HG02571 (cell line): ENCODE results near the gene PSG5.
"Not testable (repeated sequence)": the region's sequence is repeated elsewhere in the genome, so short reads cannot be mapped to it uniquely, and the experiment has no call there.

Experiments
- ATAC-seq: cut with Tn5 transposase; IDR thresholded peaks from one replicate; pipeline ENCODE4 v1.9.1; 2021; ENCODE audit warnings: mild to moderate bottlenecking, moderate library complexity; ENCODE audit not compliant: unreplicated experiment

PSG5 gene

GRCh38 chr19:43188092-43188491 is 1.8 kb upstream of the PSG5 start:
- not testable (repeated sequence) for ATAC-seq

DNA sequence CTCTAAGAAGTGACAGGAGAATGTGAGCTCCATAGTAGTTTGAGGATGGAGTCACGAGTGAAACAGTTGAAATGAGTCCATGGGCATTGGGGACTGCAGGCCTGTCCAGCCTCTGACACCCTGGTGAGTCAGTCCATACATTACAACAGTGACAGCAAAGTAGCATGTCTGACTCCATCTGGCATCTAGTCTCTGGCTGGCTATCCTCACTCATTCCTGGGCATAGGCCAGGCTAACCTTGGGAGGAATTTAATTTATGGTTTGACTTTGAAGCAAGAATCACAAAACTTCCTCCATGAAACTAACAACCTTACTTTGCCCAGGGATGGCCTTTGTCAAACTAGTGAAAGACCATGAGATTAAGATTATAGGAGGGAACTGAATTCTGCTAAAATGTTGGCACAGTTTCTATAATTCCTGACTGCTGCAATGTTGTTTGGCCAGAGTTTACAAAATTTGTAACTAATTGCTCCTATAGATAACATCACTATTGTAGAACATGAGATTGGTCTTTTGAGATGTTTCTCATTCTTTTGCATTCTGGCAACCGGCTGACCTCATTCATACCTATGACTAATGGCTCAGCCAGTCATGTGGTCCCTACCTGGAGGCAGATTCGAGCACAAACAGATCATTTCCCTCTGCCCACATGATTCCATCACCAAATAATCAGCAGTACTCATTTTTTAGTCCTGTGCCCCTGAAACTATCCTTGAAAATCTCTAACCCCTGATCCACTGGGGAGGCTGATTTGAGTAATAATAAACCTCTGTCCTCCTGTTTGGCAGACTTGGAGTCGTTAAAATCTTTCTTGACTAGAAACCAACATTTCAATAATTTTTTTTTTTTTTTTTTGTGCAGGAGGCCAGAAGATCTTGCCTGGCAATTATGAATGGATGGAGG is 4.2 kb downstream of the PSG5 start:
- not testable (repeated sequence) for ATAC-seq

- ATAC-seq: not testable (repeated sequence)
Measured at GRCh38 chr19:43179569-43180147, 6.7 kb downstream of the PSG5 start.

DNA sequence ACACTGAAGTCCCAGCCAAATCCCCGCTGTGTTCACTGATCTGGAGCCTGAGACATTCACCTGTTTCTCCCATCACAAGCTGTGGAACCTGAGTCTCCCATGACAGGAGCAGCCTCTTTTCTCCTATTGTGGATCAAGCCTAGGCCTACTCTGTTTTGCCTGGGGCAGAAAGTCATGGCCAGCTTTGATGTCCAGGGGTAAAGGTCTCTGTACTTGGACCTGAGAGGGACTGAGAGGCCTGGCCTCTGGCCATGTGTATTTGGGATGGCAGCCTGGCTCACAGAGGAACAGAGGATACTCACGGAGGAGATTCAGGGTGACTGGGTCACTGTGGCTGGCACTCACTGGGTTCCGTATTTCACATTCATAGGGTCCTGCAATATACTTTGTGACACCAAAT is 7.8 kb downstream of the PSG5 start:
- ATAC-seq: not testable (repeated sequence)

DNA sequence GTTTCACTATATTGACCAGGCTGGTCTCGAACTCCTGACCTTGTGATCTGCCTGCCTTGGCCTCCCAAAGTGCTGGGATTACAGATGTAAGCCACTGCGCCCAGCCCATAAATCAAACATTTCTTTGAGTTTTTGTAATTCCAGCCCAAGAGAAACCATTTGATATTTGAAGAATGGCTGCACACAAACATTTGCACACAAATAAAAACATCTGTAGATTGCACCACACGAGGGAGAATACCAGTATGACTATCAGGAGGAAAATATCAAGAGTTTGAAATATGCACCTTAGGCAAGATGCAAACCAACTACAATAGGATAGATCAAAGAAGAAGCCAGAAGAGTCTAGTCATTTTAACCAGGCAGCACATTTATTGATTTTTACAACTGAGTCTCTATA is 20.4 kb downstream of the PSG5 start:
- ATAC-seq: not testable (repeated sequence)

- ATAC-seq: not testable (repeated sequence)
Measured at GRCh38 chr19:43163135-43163534, 23.2 kb downstream of the PSG5 start.

GRCh38 chr19:43162261-43162660 is 24.1 kb downstream of the PSG5 start:
- ATAC-seq: not testable (repeated sequence)

GRCh38 chr19:43152214-43152613 is 34.1 kb downstream of the PSG5 start:
- ATAC-seq: no peak

DNA sequence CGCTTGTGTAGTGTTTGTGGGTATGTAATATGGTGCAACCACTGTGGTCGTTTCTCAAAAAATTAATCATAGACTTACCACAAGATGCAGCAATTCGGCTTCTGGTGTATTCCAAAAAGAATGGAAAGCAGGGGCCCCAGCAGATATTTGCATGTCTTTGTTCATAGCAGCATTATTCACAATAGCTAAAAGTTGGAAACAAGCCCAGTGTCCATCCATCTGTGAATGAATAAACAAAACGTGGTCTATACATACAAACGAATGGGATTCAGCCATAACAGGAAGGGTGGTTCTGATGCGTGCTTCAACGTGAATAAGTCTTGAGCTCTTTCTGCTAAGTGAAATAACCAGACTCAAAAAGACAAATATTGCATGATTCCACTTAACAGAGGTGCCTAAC is 36.5 kb downstream of the PSG5 start:
- not testable (repeated sequence) for ATAC-seq

GRCh38 chr19:43148233-43148632 is 38.1 kb downstream of the PSG5 start:
- no peak for ATAC-seq

DNA sequence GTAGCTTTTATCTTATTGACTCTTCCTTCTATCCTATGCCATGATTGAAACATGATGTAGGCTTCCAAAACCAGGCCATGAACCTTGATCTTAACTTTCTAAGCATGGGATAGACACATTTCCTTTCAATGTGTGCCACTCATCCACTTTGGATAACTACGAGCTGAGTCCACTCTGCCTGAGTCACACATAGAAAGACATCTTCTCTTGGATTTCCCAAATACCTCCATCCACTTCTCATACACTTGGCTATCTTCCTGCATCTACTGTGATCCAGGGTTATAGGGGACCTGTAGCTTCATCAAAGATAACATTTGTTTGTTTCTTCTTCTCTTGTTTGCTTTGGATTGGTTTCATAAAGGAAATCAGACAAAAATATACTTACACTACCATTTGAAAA is 44.6 kb downstream of the PSG5 start:
- ATAC-seq: not testable (repeated sequence)

DNA sequence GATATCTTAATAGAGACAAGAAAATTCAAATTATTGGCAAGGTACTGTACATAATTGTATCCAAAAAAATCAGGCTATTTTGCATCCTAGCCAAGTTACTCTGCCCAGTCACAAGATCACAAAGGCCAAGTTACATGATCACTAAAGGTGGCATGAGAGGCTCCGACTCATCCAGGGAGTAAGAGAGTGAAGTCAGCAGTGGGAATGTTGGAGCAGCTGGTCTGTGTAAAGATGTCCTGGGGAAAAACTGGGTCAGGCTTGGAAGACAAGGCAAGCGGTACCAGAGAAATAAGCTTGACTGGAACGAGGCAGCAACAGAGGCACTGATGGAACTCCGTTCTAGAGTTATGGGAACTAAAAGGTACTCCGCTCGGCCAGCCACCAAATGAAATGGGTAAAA is 53.6 kb downstream of the PSG5 start:
- no peak for ATAC-seq

DNA sequence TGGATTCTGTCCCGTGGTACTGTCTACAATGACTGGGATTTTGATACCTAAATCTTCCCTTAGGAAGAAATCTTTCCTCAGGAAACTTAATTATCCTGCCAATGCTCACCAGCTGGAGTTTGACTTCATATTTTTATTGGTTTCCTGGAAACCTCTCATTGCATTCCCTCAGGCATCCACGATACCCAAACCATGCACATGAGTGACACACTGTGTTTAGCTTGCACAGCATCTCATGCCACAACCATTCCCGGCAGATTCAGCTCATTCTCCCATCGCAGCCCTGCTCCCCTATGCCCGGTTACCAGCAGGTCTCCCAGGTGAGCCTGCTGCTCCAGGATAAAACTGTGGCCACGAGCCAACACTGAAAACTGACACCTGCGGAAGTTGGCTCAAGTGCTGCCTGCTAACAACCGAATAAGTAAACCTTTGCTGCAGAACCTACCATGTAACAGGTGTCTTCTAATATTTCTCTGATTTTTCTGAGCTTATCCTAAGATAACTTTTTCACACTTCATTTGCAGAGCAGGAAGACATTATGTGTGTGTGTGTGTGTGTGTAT is 55.0 kb downstream of the PSG5 start:
- not testable (repeated sequence) for ATAC-seq

DNA sequence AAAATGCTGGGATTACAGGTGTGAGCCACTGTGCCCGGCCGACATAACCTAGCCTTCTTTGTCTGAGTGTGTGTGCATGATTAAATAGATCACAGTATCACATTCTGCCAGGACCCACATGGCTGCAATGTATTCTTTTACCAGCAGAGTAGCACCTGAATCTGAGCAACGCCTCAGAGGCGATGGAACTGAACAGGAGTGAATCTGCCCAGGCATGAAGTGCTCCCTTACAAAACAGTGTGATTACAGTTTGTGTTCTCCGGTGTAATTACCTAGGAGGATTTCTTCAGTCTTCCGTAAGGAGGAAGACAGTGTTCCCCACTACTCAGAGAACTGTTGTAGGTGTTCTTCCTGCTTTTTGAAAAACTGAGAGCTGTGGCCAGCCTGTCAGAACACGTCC is 57.1 kb downstream of the PSG5 start:
- not testable (repeated sequence) for ATAC-seq

DNA sequence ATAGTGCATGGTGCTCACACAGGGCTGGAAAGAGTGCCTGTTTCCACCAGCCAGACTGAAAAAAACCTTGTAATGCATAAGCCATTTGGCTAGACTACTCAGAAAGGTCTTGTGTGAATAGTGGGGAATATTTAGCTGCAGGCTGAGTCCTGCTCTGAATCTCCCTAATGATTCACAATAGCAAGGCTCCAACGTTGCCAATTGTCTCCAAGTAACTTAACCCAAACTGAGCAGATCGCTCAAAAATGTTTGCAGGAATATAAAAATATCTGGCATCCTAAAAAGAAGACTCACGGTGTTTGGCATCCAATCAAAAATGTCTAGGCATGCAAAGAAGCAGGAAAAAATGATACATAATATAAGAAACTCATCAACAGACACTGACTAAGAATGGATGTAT is 59.0 kb downstream of the PSG5 start:
- not testable (repeated sequence) for ATAC-seq

GRCh38 chr19:43126720-43127119 is 59.6 kb downstream of the PSG5 start:
- ATAC-seq: no peak

DNA sequence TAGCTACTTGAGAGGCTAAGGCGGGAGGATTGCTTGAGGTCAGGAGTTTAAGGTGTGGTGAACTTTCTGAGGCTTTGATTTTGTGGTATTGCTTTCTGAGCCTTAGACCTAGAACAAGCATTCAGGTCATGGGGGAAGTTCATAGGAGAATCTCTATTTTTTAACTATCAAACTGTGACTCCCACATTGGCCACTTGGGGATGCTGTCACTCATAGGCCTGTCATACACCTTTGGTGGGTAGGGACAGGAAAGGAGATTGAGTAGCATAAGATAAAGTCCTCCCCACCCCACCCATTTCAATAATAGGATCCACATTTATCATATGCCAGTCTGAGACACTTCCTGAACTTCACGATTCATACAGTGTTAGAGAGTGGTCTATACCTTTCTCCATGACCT is 62.0 kb downstream of the PSG5 start:
- ATAC-seq: no peak

DNA sequence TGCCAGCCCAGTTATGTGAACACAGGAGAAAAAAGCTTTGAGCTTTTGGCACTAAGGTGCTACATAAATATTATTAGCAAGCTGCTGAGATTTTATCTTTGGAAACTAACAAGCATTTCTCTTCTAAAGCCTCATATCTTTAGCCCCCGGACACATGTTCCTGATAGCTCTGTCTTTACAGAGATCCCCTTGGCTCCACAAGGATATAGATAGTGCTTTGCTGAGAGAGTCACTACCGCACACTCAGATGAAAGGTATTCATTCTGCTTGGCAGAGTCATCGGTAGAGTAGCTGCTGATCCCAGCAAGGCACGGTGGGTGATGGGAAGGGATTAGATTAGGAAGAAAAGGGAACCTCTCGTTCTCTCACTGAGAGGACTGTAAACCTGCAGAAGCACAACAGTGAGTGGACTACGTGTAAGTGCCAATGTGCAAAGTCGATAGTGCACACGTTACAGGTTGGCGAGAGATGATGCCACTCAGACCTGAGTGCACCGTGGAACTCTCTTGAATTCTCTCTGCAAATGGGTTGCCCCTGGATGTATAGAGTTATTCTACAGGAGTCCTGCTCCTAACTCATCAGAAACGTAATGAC is 65.8 kb downstream of the PSG5 start:
- not testable (repeated sequence) for ATAC-seq

DNA sequence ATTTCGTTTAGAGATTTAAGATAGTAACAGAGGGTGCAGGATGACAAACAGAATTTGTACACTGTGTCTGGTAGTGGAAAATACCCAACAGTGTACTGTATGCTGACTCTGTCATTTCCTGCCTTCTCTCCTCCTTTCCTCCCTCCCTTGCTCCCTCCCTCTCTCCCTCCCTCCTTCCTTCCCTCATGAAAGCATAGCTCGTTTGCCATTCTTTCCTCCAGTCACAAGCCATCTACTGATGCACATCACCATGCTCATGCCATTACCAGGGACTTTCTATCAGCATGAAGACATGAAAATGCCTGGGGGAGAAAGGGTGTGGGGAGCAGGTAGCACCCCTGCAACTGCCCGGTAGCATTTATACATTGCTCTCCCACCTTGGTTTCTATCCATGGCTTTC is 66.8 kb downstream of the PSG5 start:
- ATAC-seq: not testable (repeated sequence)
